GM19240 (cell line): ENCODE results near the gene AADACL3.

Experiments used
- DNase-seq: peaks from one replicate; pipeline ENCODE4 v3.0.0; 2011; ENCODE audit warnings: low spot score; ENCODE audit not compliant: insufficient read length

Gene AADACL3

GRCh38 chr1:12764016-12764415, 48.1 kb downstream of the AADACL3 start:
- no peak for DNase-seq

DNA sequence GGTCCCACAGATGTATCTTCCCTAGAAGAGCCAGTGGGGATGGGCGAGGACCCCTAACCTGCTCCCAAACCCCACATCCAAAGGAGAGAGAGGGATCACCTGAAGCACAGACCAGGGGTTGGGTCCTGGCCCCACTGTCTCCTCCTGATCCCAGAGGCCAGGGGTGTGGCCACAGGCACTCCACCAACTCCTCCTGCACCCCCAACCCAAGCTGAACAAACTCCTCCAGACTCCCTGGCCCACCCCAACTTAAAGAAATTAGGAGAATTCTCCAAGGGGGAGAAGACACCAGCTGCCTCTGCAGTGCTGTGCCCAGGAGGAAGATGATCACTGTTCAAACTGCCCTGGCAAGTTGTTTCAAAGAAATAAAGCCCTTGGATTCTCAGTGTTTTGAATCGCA, 53.1 kb downstream of the AADACL3 start:
- no peak for DNase-seq

GRCh38 chr1:12769976-12770505, 54.1 kb downstream of the AADACL3 start:
- no peak for DNase-seq

DNA sequence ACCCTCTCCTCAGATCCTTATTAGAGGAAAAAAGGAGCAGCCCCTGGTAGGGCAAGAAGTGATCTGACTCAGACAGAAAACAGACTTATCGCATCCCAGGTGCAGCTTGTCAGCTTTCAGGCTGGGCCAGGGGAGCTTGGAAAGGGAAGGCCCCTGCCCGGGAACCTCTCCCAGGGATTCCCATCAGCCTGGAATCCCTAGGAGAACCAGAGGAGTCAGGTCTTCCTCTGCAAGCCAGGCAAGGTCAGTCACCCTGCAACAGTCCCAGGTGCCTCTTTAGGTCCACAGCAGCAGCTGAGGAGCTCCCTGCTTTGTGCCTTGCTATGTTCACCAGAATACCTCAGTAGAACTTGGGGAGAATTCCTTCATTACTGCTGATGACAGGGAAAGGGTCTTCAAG, 54.7 kb downstream of the AADACL3 start:
- DNase-seq, result no peak

DNA sequence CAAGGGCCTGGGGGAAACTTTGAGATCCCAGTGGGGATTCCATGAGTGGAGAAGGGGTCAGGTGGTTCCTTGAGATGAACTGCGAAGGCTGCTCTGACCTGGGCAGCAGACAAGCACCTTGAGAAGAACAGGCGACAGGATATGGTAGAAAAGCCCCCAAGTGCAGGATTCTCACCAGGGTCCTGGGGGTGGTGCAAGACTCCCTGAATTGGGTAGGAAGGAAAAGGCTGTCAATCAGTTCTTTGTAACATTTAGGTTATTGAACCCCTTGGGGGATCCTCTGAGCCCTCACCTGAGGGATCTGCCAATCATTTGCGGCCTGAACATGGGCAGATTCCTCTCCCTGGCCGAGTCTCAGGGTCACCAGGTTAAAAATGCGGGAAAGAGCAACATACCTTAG, 55.3 kb downstream of the AADACL3 start:
- DNase-seq, result no peak

GRCh38 chr1:12772520-12772919, 56.6 kb downstream of the AADACL3 start:
- no peak for DNase-seq

- DNase-seq, result no peak
Observed at GRCh38 chr1:12773438-12773837, 57.5 kb downstream of the AADACL3 start, which contains the start of gene PRAMEF12. PRAMEF12 (plus strand) TSS chr1:12773738; CDS start chr1:12774868, 1,130 bp downstream.

DNA sequence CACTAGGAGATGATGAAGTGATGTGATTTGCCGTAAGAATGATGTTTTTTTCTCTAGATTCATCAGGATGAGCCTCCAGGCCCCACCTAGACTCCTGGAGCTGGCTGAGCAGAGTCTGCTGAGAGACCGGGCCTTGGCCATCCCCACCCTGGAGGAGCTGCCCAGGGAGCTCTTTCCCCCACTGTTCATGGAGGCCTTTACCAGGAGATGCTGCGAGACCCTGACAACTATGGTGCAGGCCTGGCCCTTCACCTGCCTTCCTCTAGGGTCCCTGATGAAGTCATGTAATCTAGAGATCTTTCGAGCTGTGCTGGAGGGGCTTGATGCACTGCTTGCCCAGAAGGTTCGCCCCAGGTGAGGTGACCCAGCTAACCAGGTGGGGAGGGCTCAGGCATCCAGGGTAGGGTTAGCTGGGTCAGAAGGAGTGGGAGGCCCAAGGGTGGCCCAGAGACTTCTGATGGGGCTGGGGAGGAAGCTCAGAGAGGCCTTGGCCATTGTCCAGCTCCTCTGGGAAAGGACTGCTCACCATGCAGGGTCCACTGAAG, 59.0 kb downstream of the AADACL3 start:
- no peak for DNase-seq

GRCh38 chr1:12775443-12775842, 59.5 kb downstream of the AADACL3 start:
- DNase-seq, result no peak

DNA sequence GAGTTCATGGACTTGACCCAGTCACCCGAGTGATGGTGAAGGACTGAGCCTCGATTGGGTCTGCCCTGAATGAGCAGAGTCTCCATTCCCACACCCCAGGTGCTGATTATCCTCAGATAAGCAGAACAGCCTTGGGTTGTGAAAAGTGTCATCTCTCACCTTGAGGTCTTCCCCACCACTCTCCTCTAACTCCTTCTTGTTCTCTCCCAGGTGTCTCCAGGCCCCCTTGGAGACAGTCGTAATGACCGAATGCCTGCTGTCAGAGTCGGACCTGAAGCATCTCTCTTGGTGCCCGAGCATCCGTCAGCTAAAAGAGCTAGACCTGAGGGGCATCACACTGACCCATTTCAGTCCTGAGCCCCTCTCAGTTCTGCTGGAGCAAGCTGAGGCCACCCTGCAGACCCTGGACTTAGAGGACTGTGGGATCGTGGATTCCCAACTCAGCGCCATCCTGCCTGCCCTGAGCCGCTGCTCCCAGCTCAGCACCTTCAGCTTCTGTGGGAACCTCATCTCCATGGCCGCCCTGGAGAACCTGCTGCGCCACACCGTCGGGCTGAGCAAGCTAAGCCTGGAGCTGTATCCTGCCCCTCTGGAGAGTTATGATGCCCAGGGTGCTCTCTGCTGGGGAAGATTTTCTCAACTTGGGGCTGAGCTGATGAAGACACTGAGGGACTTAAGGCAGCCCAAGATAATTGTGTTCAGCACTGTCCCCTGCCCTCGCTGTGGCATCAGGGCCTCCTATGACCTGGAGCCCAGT, 61.1 kb downstream of the AADACL3 start:
- DNase-seq, result no peak
